GM12865 (cell line): Measurements from ENCODE around the gene CLECL1.

Source experiments
- DNase-seq: peaks from one replicate; pipeline ENCODE4 v3.0.0; 2010; ENCODE audit warnings: low read depth
- H3K4me3 ChIP-seq: 2 replicates; pipeline ENCODE4 v1.5.1; 2011; ENCODE audit warnings: mild to moderate bottlenecking, low read depth, low read length, control low read depth
- TF ChIP-seq, protein P1 (sequence below): IDR thresholded peaks from 2 replicates; pipeline ENCODE4 v1.5.1; 2011; ENCODE audit warnings: low read length, control low read depth, low read depth, inconsistent platforms; ENCODE audit not compliant: insufficient read depth; ENCODE audit errors: missing control alignments

Gene CLECL1

DNA sequence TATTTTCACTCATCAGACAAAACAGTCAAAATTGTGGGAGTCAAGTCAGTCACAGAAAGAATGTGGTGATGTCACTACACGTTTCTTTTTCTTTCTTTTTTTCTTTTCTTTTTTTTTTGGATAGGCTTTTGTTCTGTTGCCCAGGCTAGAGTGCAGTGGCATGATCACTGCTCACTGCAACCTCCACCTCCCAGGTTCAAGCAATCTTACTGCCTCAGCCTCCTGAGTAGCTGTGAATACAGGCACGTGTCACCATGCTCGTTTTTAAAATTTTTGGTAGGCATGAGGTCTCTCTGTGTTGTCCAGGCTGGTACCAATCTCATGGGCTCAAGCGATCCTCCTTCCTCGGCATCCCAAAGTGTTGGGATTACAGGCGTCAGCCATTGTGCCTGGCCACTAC lies 2.3 kb downstream of the CLECL1 start:
- DNase-seq: peak; percentile 53
- peak overlapping the region; percentile 89 for H3K4me3 ChIP-seq
- TF ChIP-seq, protein P1, sequence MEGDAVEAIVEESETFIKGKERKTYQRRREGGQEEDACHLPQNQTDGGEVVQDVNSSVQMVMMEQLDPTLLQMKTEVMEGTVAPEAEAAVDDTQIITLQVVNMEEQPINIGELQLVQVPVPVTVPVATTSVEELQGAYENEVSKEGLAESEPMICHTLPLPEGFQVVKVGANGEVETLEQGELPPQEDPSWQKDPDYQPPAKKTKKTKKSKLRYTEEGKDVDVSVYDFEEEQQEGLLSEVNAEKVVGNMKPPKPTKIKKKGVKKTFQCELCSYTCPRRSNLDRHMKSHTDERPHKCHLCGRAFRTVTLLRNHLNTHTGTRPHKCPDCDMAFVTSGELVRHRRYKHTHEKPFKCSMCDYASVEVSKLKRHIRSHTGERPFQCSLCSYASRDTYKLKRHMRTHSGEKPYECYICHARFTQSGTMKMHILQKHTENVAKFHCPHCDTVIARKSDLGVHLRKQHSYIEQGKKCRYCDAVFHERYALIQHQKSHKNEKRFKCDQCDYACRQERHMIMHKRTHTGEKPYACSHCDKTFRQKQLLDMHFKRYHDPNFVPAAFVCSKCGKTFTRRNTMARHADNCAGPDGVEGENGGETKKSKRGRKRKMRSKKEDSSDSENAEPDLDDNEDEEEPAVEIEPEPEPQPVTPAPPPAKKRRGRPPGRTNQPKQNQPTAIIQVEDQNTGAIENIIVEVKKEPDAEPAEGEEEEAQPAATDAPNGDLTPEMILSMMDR: no peak

DNA sequence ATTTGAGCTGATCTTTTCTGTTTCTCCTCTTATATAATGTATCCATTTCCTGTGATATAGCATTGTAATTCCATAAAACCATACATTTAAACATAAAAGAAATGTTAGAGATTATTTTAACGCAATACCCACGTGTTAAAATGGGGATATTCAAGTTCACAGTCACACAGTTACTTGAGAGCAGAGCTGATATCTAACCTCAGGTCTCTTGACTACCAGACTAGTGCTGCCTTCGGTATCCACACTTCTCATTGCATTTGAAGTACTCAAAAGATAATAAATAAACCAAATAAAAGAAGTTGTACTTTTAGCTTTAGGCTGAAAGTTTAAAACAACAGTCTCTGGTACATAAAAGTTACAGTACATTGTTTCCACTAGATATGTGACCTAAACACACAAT lies 2.9 kb downstream of the CLECL1 start:
- H3K4me3 ChIP-seq: peak overlapping the region; percentile 89
- TF ChIP-seq, protein P1: no peak
- DNase-seq: peak; percentile 61

DNA sequence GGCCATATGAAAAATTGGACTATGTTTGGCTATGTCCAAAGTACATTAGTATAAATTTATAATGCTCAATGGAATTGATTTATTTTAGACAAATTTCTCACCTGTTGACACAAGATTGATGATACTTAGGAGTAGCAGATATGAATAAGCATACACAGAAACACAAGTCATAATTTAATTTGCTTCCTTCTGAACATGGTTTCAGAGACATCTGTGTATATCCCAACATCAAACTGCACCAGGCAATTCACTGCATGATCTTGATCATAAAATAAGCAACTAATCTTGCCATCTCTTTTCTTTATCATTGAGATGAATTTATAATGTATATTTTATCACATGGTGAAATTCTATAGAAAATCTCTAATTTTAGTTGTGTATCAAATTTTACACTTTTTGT lies 3.8 kb downstream of the CLECL1 start:
- no peak for DNase-seq
- peak overlapping the region; percentile 89 for H3K4me3 ChIP-seq
- TF ChIP-seq, protein P1: no peak

DNA sequence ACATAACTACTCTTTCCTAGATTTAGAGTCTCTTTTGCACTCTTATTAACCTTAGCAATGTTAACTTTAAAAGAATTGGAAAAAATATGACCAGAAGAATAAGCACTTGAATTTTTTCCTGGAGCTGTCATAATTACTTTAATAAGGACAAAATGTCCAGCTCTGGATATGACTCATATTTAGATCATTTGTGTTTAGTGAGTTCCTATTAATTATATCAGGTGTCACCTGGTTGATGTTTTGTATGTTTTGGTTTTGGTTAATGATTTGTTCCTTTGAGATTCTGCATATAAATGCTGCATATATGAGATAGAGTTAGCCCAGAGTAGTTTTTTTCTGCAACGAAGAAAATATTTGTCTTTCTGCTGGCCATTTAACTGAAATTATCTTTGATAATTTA lies 5.1 kb downstream of the CLECL1 start:
- TF ChIP-seq, protein P1: no peak
- peak overlapping the region; percentile 89 for H3K4me3 ChIP-seq
- DNase-seq: no peak

DNA sequence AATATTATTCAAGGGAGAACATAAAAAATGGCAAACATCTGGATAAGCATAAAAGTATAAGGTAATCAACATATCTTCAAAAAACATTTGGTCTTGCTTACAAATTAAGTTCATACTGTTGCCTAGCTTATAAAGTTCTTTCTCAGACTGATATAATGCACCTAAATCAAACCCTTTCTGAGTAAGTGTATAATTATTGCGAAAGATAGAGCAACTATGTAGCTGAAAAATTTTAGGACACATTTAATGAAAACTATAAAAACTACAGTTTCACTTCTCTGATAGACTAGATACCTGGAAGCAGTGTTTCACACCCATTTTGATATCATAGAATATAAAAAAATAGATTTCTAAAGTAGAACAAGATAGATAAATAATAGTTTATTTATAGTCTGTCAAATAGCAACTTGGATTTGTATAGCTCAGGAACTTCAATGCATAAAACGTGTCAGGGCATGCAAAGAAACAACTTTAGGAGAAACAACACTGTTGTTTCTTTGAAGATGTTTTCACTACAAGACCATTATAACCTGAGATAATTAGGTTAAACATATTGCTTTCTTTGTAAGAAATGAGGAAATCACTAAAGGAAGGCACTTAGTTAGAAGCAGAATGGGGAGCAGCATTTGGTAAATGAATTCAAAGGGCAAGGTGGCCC lies 7.6 kb downstream of the CLECL1 start:
- TF ChIP-seq, protein P1: no peak
- H3K4me3 ChIP-seq: peak overlapping the region; percentile 25; the same call in 1 of the 2 replicates
- no peak for DNase-seq

DNA sequence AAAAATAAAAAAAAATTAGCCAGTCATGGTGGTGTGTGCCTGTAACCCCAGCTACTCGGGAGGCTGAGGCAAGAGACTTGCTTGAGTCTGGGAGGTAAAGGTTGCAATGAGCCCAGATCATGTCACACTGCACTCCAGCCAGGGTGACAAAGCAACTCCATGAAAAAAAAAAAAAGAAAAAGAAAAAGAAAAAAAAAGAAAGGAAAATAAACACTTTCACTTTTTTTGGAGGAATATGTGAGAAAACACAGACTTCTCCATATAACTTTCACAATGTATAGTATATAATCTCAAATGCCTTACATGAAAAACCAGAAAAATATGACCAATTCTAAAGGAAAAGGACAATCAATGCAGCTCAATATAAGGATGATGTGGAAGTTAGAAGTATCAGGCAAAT lies 8.9 kb downstream of the CLECL1 start:
- TF ChIP-seq, protein P1: no peak
- no peak for DNase-seq
- H3K4me3 ChIP-seq: peak overlapping the region; percentile 25

DNA sequence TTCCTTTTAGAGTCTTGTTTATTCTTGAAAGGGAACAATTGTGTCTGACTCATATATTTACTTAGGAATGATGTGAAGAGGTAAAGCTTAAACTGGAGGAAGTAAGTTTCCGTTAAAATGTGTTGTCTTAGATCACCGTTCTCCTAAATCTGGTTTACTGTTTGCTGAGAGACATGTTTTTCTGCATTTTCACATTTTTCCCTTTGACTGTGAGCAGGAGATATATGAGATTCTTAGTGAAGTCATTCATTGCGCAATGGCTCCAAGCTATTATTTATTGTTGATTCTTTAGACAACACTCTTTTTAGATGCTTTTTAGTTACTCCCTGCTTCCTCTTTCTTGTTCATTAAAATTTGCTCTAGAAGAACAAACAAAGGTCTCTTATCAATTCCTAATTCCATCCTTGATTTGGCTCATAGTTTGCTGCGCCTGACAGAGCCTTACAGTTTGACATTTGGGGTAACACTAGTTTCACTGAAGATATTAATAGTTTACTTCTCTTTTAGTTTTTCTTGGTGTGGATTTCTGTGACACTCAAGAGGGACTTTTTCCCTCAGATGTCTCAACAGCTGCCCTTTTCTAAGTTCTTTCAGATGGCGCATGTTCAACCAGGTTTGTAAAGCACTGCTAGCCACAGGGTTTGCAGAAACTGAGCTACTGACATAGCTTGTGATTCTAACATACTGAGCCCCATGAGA lies 11.4 kb downstream of the CLECL1 start:
- peak overlapping the region; percentile 21; the same call in 1 of the 2 replicates for H3K4me3 ChIP-seq
- TF ChIP-seq, protein P1: no peak
- DNase-seq: peak; percentile 85
